Adipose tissue (tissue), 3 donors: ENCODE results near the gene SURF4. TPM values are rescaled to one million over a fixed set of nuclear protein-coding genes. Genes with fewer than 3 reads are reported as not detected.
"Not testable (repeated sequence)": the region's sequence is repeated elsewhere in the genome, so short reads cannot be mapped to it uniquely, and the experiment has no call there.

Experiments used
- H3K27ac ChIP-seq: one replicate; pipeline ENCODE4 v1.5.1; 2013; ENCODE audit warnings: low read depth, low read length
- WGBS, 3 donors: extraction: QIAGEN DNeasy Blood & Tissue Kit; methylation state at CpG; one replicate each; pipeline ENCODE4 v1.1.7; 2013; 5-methylcytosine and 5-hydroxymethylcytosine counted together
- polyA plus RNA-seq, 3 donors: library from polyadenylated mRNA; stranded (reverse); fragments of 200-250 nt; gene quantifications; one replicate each; pipeline ENCODE4 v1.2.3, GENCODE V29; 2013
- donor health status: healthy with polysubstance abuse.
- donor health status: Bipolar disorder and iron deficiency.
- donor health status: healthy.

SURF4 gene
- polyA plus RNA-seq, 3 donors: 66.1 to 168 (median 123) TPM

GRCh38 chr9:133401588-133401987, 25.7 kb upstream of the SURF4 start:
- H3K27ac ChIP-seq: no peak overlapping the region
- 82 to 89% (median 85%) methylated on average over 6 of the region's 6 CpGs for WGBS, 3 donors

- H3K27ac ChIP-seq: no peak overlapping the region
- 87 to 92% (median 91%) methylated on average over 12 of the region's 12 CpGs for WGBS, 3 donors
These were observed 24.4 kb upstream of the SURF4 start for GRCh38 chr9:133400292-133400691.

- 62 to 69% (median 65%) methylated on average over 9 of the region's 9 CpGs for WGBS, 3 donors
- no peak overlapping the region for H3K27ac ChIP-seq
These were observed 22.0 kb upstream of the SURF4 start for GRCh38 chr9:133397895-133398294.

GRCh38 chr9:133397370-133397769, 21.5 kb upstream of the SURF4 start:
- no peak overlapping the region for H3K27ac ChIP-seq
- 68 to 76% (median 74%) methylated on average over 6 of the region's 6 CpGs for WGBS, 3 donors

- WGBS, 3 donors: 18 to 29% (median 29%) methylated on average over 14 of the region's 14 CpGs
- H3K27ac ChIP-seq: no peak overlapping the region
These were observed 21.1 kb upstream of the SURF4 start for GRCh38 chr9:133396952-133397351.

- WGBS, 3 donors: 15 to 32% (median 27%) methylated on average over 8 of the region's 8 CpGs
These were observed 18.9 kb upstream of the SURF4 start for GRCh38 chr9:133394687-133395271.

GRCh38 chr9:133393399-133393798, 17.5 kb upstream of the SURF4 start:
- H3K27ac ChIP-seq: no peak overlapping the region
- 85 to 95% (median 95%) methylated on average over 3 of the region's 3 CpGs for WGBS, 3 donors

More at GRCh38 chr9:133394687-133395271, 18.9 kb upstream of the SURF4 start:
- H3K27ac ChIP-seq: no peak overlapping the region

- 94 to 98% (median 97%) methylated on average over 3 of the region's 3 CpGs for WGBS, 3 donors
- not testable (repeated sequence) for H3K27ac ChIP-seq
These were observed 16.4 kb upstream of the SURF4 start for GRCh38 chr9:133392308-133392707.

- 36 to 55% (median 45%) methylated on average over 2 to 3 of the region's 4 CpGs for WGBS, 3 donors
- H3K27ac ChIP-seq: not testable (repeated sequence)
These were observed 15.6 kb upstream of the SURF4 start for GRCh38 chr9:133391449-133391848.

GRCh38 chr9:133390713-133391112, 14.9 kb upstream of the SURF4 start:
- 79 to 87% (median 82%) methylated on average over 7 of the region's 7 CpGs for WGBS, 3 donors

GRCh38 chr9:133389562-133389961, 13.7 kb upstream of the SURF4 start:
- WGBS, 3 donors: 84 to 85% (median 85%) methylated on average over 13 of the region's 13 CpGs
- H3K27ac ChIP-seq: no peak overlapping the region

More at GRCh38 chr9:133390713-133391112, 14.9 kb upstream of the SURF4 start:
- H3K27ac ChIP-seq: no peak overlapping the region

- H3K27ac ChIP-seq: no peak overlapping the region
- 96% methylated on average over 12 of the region's 12 CpGs for WGBS, 3 donors
These were observed 13.2 kb upstream of the SURF4 start for GRCh38 chr9:133389025-133389557.

- H3K27ac ChIP-seq: no peak overlapping the region
- 81 to 90% (median 85%) methylated on average over 9 of the region's 9 CpGs for WGBS, 3 donors
These were observed 11.8 kb upstream of the SURF4 start for GRCh38 chr9:133387680-133388079.

GRCh38 chr9:133386338-133386737, 10.5 kb upstream of the SURF4 start:
- H3K27ac ChIP-seq: no peak overlapping the region
- WGBS, 3 donors: 81 to 83% (median 83%) methylated on average over 13 of the region's 13 CpGs

GRCh38 chr9:133385452-133385851, 9.6 kb upstream of the SURF4 start:
- 87 to 89% (median 88%) methylated on average over 14 of the region's 14 CpGs for WGBS, 3 donors
- H3K27ac ChIP-seq: no peak overlapping the region

- no peak overlapping the region for H3K27ac ChIP-seq
- 73 to 94% (median 84%) methylated on average over 17 of the region's 17 CpGs for WGBS, 3 donors
These were observed 9.0 kb upstream of the SURF4 start for GRCh38 chr9:133384736-133385321.

- no peak overlapping the region for H3K27ac ChIP-seq
- 93 to 98% (median 97%) methylated on average over 3 of the region's 3 CpGs for WGBS, 3 donors
These were observed 7.6 kb upstream of the SURF4 start for GRCh38 chr9:133383438-133383837.

GRCh38 chr9:133382507-133383141, 6.8 kb upstream of the SURF4 start:
- 77 to 91% (median 90%) methylated on average over 4 of the region's 4 CpGs for WGBS, 3 donors
- no peak overlapping the region for H3K27ac ChIP-seq

GRCh38 chr9:133380734-133381133, 4.9 kb upstream of the SURF4 start:
- H3K27ac ChIP-seq: no peak overlapping the region
- WGBS, 3 donors: 83 to 86% (median 84%) methylated on average over 4 of the region's 4 CpGs
